SU-DHL-6 (cell line): ENCODE measurements around the gene PCP4L1.

Experiments
- EZH2phosphoT487 ChIP-seq: fragments of 200-600 bp; sonication (generic), shearing (Covaris generic); conservative IDR thresholded peaks from 2 replicates; pipeline ENCODE4 v1.6.1; 2018; ENCODE audit warnings: mild to moderate bottlenecking, antibody characterized with exemption, low read length, moderate library complexity, mixed read lengths
- TF ChIP-seq, protein P1 (sequence below): fragments of 200-600 bp; sonication (generic); IDR thresholded peaks from one replicate; pipeline ENCODE4 v1.5.1; 2017; ENCODE audit warnings: antibody characterized with exemption, mild to moderate bottlenecking, low read length, moderate library complexity; ENCODE audit not compliant: insufficient read depth, poor library complexity, severe bottlenecking

GRCh38 chr1:161297415-161297814 is 38.9 kb downstream of the PCP4L1 start:
- TF ChIP-seq, protein P1, sequence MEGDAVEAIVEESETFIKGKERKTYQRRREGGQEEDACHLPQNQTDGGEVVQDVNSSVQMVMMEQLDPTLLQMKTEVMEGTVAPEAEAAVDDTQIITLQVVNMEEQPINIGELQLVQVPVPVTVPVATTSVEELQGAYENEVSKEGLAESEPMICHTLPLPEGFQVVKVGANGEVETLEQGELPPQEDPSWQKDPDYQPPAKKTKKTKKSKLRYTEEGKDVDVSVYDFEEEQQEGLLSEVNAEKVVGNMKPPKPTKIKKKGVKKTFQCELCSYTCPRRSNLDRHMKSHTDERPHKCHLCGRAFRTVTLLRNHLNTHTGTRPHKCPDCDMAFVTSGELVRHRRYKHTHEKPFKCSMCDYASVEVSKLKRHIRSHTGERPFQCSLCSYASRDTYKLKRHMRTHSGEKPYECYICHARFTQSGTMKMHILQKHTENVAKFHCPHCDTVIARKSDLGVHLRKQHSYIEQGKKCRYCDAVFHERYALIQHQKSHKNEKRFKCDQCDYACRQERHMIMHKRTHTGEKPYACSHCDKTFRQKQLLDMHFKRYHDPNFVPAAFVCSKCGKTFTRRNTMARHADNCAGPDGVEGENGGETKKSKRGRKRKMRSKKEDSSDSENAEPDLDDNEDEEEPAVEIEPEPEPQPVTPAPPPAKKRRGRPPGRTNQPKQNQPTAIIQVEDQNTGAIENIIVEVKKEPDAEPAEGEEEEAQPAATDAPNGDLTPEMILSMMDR, result no peak
- no peak for TF ChIP-seq EZH2phosphoT487
